ENCODE results near the gene MYOC. TPM values are rescaled to one million over a fixed set of nuclear protein-coding genes. Genes with fewer than 3 reads are reported as not detected.

The MYOC gene
- total and polyA plus RNA-seq, 2 donors (not counting 3 experiments of a cell fraction or from before 2014, with no cell fraction given): not detected

- DNase-seq (ENCODE audit: low read depth, low spot score) (no peak), FAIRE-seq (no peak)
- no peak for TF ChIP-seq CTCF (IDR thresholded peaks at IDR 0.05; ENCODE audit: extremely low read depth in 1 of 2, insufficient read depth in 1 of 2, low read depth in 1 of 2, low read length in 2 of 2)
- no peak for TF ChIP-seq JUN (IDR thresholded peaks at IDR 0.05; ENCODE audit: borderline replicate concordance, insufficient read depth, insufficient read length, low read depth)
- TF ChIP-seq POLR2AphosphoS5 (IDR thresholded peaks at IDR 0.05; ENCODE audit: insufficient read depth, low read depth, low read length): no peak
- no peak for TF ChIP-seq FOS (IDR thresholded peaks at IDR 0.05; ENCODE audit: borderline replicate concordance, insufficient read depth, low read length)
- TF ChIP-seq EZH2 (IDR thresholded peaks at IDR 0.05; ENCODE audit: borderline replicate concordance, low read depth, low read length, severe bottlenecking): no peak
- no peak for TF ChIP-seq GATA2 (IDR thresholded peaks at IDR 0.05; ENCODE audit: insufficient read depth, insufficient read length, low read depth, low read length)
- no peak for TF ChIP-seq MAX (IDR thresholded peaks at IDR 0.05; ENCODE audit: insufficient read depth, insufficient read length)
- no peak for TF ChIP-seq POLR2A (IDR thresholded peaks at IDR 0.05; ENCODE audit: low read depth, low read length)
- TF ChIP-seq MYC (IDR thresholded peaks at IDR 0.05; ENCODE audit: low read depth, low read length): no peak
- ChIA-PET POLR2A (no interaction called here), CTCF (interaction anchor here (1.2 to 4.4 kb wide), 2 partner anchors 10 to 23 kb away, joined by 3 to 21 read pairs; no protein-coding TSS in a partner anchor)
- intact Hi-C loops (cut with micrococcal nuclease): no loop called here
- no peaks in the 10 kb centered on the region for H3K9me1 ChIP-seq (replicated peaks; ENCODE audit: control insufficient read depth, extremely low read depth, insufficient read depth, low read length)
- no peak within 1 kb of the TSS for H3K27ac ChIP-seq (ENCODE audit: insufficient read depth, low read depth, low read length)
- H3K9ac ChIP-seq (replicated peaks; ENCODE audit: extremely low read depth, insufficient read depth, low read length): no peak within 1 kb of the TSS
- H4K20me1 ChIP-seq (replicated peaks; ENCODE audit: control insufficient read depth, extremely low read depth, insufficient read depth, low read length): no peaks in the 10 kb centered on the region
- no peak within 1 kb of the TSS for H3K4me2 ChIP-seq (ENCODE audit: insufficient read depth, low read length)
- no peaks in the 10 kb centered on the region for H3K79me2 ChIP-seq (ENCODE audit: control insufficient read depth, insufficient read depth, low read length)
- no peak within 1 kb of the TSS for H3K4me3 ChIP-seq (replicated peaks in 1 of 3; ENCODE audit: insufficient read depth in 1 of 3, low read depth in 1 of 3, low read length in 3 of 3)
- H3K9me3 ChIP-seq (replicated peaks; ENCODE audit: control insufficient read depth, insufficient read depth, low read length): no peaks in the 10 kb centered on the region
- no TSS peak for BruUV-seq (replicated peaks)
- no peaks in the 10 kb centered on the region for H3K4me1 ChIP-seq (ENCODE audit: control insufficient read depth, extremely low read depth, insufficient read depth, low read length)
- no peaks in the 10 kb centered on the region for H3K36me3 ChIP-seq (ENCODE audit: control insufficient read depth in 2 of 2, extremely low read depth in 1 of 2, insufficient read depth in 2 of 2, low read length in 2 of 2)
- peaks cover 1 to 5% of the 10 kb centered on the region in 2 experiments for H3K27me3 ChIP-seq (ENCODE audit: control insufficient read depth in 2 of 2, insufficient read depth in 2 of 2, low read length in 2 of 2)
- no peak within 1 kb of the TSS for H2AFZ ChIP-seq (ENCODE audit: low read depth, low read length)
- dilution Hi-C loops (cut with MboI; ENCODE audit: extremely low pct_ligation_motif_present, low sequenced_read_pairs): no loop called here
Measured at GRCh38 chr1:171622152-171622462, 30.4 kb downstream of the MYOC start, which contains the start of gene MYOCOS. Gene MYOCOS, plus strand, starts transcription at chr1:171622243. Its CDS starts 1,641 bp downstream, at chr1:171623884.
